GM20000 (cell line): Measurements from ENCODE around the gene MEF2A.
"Not testable (repeated sequence)": the region's sequence is repeated elsewhere in the genome, so short reads cannot be mapped to it uniquely, and the experiment has no call there.

ENCODE experiments used
- DNase-seq: peaks from one replicate; pipeline ENCODE4 v3.0.0; 2012; ENCODE audit warnings: low spot score
- CTCF ChIP-seq: IDR thresholded peaks from 2 replicates; pipeline ENCODE4 v1.5.1; 2012; ENCODE audit warnings: mild to moderate bottlenecking, control low read depth; ENCODE audit errors: extremely low read depth, missing control alignments

The MEF2A gene

DNA sequence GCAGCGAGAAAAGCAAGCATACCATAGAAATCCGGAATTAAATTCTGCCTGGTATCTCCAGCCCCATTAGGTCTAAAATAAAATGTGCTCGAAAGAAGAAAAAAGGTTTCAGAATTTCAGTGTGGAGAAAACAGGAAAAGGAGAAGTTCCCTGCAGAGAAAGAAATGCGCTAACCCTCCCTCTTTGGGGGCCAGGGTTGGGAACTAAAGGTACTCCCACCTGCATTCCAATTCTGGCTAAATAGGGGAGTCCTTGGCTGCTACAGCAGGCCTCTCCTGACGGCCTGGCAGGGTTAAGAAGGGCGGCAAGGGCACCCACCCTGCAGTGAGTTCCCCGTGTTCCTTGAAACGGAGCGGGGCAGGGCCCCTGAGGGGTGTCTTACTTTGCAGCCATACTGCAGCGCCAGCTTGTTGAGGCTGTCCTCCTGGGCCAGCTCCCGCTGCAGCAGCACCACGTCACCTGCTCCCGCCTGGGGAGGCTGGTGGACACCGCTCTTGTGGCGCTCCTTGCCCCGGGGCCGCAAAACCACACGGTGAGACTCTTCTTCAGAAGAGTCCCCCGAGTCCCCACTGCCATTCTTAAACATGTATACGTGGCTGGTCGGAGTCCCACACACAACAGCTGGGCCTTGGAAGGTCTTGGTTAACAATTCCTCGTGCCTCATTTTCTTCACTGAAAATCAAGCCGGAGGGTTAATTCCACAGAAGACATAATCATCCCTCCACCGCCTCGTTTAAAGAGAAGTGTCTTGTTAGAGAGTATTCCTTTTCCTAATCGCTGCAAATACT lies 165.7 kb downstream of the MEF2A start:
- TF ChIP-seq CTCF = no peak
- DNase-seq = no peak

- DNase-seq = no peak
- TF ChIP-seq CTCF = no peak
Measured at GRCh38 chr15:99732124-99732750, 166.5 kb downstream of the MEF2A start.

DNA sequence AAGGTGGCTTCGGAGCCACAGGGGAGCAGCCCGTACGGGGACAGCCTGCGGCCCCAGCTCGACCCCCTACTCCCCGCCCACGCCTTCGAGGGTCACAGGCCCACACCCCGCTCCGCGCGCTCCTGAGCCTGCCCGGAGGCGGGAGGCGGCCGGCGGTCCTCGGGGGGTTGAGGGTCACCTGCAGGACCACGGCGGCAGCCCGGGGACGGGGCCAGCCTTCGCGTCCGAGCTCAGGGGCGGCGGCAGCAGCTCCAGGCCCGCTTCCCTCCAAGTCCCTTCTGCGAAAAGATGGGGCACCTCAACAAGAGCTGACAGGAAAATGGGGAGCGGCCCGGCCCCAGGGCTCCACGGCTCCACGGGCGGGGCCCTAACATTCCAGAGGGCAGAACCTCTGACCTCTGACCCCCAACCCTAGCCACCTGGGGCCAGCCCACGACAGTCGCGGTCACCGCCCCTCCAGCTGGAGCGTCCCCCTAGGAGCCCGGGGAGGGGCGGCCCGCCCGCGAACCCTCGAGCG lies 167.0 kb downstream of the MEF2A start:
- TF ChIP-seq CTCF = no peak
- DNase-seq = peak; percentile 42

- peak; percentile 99 for DNase-seq
- TF ChIP-seq CTCF = no peak
Measured at GRCh38 chr15:99733268-99734039, 167.7 kb downstream of the MEF2A start, which contains the start of gene LYSMD4. Gene LYSMD4, minus strand, starts transcription at chr15:99733437. Its CDS starts 1,438 bp downstream, at chr15:99731999.

DNA sequence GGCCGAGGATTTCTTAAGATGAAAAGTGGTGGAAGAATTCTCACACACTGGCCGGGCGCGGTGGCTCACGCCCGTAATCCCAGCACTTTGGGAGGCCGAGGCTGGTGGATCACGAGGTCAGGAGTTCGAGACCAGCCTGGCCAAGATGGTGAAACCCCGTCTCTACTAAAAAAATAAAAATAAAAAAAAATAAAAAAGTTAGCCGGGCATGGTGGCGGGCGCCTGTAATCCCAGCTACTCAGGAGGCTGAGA lies 168.2 kb downstream of the MEF2A start:
- DNase-seq = not testable (repeated sequence)

DNA sequence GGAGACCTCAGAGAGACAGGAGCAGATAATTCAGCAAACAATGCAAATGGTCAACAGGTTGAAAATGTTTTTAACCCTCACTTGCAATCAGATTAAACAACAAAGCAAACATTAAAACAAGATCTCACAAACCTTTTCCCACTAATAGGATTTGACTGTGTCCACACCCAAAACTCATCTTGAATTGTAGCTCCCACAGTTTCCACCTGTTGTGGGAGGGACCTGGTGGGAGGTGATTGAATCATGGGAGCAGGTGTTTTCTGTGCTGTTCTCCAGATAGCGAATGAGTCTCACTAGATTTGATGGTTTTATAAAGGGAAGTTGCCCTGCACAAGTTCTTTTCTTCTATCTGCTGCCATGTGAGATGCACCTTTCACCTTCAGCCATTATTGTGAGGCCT lies 168.8 kb downstream of the MEF2A start:
- DNase-seq = no peak
- TF ChIP-seq CTCF = no peak

- TF ChIP-seq CTCF = no peak
- DNase-seq = no peak
Measured at GRCh38 chr15:99735868-99736267, 170.1 kb downstream of the MEF2A start.
